Choroid plexus epithelial cell (primary cell): ENCODE data around the gene CMIP.
A peak's percentile ranks its signal among the peaks of the same experiment; 100 is the strongest.

Source experiments
- DNase-seq: peaks from one replicate; pipeline ENCODE4 v3.0.0-alpha.2; 2010; ENCODE audit warnings: low read depth
- H3K4me3 ChIP-seq: 2 replicates; pipeline ENCODE4 v1.5.1; 2011; ENCODE audit warnings: low read depth, mild to moderate bottlenecking, control low read depth, low read length, moderate library complexity
- TF ChIP-seq, protein P1 (sequence below): conservative IDR thresholded peaks from 2 replicates; pipeline ENCODE4 v1.5.1; 2011; ENCODE audit warnings: low read depth, mild to moderate bottlenecking, control low read depth, inconsistent platforms, low read length, moderate library complexity

Gene CMIP

DNA sequence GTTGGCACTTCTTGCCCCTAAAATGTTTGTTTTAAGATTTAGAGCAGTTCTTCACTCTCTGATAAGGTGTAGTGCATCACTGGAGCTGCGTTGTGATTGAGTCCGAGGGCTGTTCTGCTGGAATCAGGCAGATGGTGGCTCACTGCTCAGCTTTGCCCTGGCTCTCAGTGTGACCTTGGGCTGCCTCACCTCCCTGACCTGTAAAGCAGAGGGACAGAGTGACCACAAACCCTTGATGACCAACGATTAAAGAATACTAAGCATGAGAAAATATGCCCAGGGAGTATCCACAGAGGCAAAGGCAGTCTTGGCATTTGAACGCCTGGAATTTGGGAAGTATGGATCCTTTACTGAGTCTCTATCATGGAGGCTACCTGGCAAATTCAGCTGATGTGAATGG is 18.1 kb downstream of the CMIP start:
- TF ChIP-seq, protein P1, sequence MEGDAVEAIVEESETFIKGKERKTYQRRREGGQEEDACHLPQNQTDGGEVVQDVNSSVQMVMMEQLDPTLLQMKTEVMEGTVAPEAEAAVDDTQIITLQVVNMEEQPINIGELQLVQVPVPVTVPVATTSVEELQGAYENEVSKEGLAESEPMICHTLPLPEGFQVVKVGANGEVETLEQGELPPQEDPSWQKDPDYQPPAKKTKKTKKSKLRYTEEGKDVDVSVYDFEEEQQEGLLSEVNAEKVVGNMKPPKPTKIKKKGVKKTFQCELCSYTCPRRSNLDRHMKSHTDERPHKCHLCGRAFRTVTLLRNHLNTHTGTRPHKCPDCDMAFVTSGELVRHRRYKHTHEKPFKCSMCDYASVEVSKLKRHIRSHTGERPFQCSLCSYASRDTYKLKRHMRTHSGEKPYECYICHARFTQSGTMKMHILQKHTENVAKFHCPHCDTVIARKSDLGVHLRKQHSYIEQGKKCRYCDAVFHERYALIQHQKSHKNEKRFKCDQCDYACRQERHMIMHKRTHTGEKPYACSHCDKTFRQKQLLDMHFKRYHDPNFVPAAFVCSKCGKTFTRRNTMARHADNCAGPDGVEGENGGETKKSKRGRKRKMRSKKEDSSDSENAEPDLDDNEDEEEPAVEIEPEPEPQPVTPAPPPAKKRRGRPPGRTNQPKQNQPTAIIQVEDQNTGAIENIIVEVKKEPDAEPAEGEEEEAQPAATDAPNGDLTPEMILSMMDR, result no peak
- no peak for DNase-seq
- no peak overlapping the region for H3K4me3 ChIP-seq

DNA sequence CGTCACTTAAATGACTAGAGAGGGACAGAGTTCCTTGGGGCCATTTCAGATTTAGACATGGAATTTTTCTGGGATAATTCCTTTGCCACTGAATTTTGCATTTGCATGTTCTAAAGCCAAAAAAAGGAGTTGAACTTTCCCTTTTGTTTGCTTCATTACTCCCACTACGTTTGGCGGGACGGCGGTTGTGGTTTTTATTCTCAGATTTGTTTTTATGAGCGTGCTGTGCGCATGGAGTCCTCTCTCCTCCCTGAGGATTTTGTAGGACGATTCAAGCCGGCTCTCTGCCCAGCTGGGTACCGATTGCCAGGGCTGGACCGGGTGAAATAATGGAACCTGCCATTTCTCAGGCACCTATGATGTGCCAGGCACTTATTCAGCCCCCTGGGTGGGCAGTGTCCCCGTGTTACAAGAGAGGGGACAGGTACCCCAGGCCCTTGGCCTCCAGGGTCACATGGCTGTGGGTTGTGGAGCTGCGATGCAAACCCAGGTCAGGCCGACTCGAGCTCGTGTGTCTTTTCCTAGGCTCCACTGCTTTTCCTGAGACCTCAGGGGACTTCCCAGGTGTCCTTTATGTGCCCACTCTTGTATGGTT is 18.8 kb downstream of the CMIP start:
- no peak for DNase-seq
- TF ChIP-seq, protein P1, result no peak
- H3K4me3 ChIP-seq, result no peak overlapping the region

DNA sequence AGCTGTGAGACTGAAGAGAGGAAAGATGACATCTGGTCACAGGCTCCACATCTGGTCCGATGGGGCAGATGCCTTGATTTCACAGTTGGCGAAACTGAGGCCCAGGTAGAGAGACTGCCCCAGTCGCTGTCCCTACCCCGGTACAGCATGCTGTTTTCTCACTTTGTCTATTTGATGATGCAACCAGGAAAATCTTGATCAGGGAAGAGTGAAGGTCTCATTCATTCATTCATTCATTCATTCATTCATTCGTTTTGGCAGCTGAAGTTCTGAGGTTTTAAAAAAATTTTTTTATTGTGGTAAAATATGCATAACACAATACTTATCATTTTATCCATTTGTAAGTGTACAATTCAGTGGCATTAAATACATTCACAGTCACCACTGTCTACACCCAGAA is 19.7 kb downstream of the CMIP start:
- H3K4me3 ChIP-seq, result no peak overlapping the region
- TF ChIP-seq, protein P1, result no peak
- DNase-seq, result no peak

DNA sequence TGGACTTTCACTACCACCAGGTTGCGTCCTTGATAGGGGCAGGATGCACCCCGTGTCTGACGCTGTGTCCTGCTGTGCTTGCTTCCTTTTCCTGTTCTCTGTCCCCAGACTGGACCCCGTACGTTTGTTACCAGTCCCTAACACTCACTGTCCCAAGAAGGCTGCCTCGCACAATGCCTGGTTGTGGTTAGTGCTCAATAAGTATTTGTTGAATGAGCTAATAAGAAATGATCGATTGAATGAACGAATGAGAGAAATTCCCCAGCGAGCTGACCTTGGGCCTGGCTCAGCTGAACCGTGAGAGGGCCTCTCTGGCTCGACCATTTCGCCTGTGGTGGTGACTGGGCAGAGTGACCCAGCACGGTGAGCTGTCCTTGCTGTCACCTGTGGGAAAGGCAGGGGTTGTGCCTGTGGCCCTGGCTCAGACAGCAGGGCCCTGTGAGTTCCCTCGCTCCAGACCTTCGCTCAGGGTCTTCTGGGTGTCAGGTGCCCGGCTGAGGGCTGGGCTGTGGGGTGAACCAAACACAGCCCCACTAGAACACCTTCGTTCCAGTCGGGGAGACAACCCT is 20.9 kb downstream of the CMIP start:
- H3K4me3 ChIP-seq, result no peak overlapping the region
- no peak for DNase-seq
- TF ChIP-seq, protein P1, result no peak

DNA sequence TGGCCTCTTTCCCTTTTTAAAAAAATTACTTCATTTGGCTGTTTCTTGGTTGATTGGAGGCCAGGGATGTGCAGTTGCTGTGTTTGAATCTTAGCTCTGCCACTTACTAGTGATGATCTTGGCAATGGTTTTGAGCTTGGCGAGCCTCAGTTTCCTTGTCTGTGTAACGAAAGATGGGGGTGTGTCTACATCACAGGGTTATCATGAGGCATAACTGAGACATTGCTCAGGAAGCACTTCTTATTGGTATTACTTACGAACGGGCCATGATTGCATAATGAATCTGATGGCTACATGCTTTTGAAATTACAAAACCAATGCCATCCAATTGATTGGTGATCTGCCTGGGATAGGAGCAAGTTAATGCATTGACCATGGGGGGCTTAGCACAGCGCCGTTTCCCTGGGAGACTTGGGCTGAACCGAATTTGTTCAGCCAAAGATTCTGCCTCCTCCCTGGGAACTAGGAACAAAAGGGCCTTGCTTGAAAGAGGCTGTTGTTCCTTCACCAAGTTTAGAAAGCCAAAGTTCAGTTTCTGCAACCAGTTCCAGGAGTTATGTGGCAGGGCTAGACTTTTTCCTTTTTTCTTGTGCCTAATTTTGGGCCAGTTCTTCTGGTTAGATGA is 21.9 kb downstream of the CMIP start:
- H3K4me3 ChIP-seq, result no peak overlapping the region
- peak; percentile 59 for DNase-seq
- TF ChIP-seq, protein P1, result no peak

DNA sequence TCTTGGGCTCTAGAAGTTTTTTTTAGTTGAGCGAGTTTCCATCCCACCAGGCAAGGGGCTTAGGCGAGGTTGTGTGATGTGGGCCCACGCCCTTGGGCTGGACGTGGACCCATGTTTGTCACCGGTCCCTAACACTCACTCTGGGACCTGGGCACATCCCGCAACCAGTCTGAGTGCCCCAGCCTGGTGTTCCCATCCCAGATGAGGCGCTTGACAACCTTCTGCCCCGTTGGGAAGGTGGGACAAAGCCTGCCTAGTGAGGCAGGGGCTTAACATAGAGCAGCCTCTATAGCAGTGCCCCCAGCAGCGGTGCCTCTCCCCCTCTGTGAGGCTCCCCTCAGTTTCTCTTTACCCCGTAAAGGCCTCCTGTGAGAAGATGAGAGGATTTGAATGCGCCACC is 22.5 kb downstream of the CMIP start:
- TF ChIP-seq, protein P1, result no peak
- DNase-seq, result no peak
- no peak overlapping the region for H3K4me3 ChIP-seq

DNA sequence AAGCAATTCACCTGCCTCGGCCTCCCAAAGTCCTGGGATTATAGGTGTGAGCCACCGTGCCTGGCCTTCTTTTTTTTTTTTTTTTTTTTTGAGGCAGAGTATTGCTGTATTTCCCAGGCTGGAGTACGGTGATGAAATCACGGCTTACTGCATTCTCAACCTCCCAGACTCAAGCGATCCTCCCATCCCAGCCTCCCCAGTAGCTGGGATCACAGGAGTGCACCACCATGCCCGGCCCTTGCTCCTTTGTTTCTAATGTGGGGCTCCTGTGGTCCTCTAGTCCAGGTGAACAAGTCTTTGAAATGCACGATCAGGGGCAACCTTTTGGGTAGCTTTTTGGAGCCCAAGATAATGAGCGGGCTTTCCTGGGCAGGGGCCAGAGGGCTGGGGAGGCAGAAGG is 23.2 kb downstream of the CMIP start:
- H3K4me3 ChIP-seq, result no peak overlapping the region
- TF ChIP-seq, protein P1, result no peak
- DNase-seq, result no peak
